Measurements from ENCODE around the gene FOS. TPM values are rescaled to one million over a fixed set of nuclear protein-coding genes. Genes with fewer than 3 reads are reported as not detected.

FOS gene
- total and polyA plus RNA-seq, 2 of the 13 experiments (the other 11 are each of a cell fraction or from before 2014, with no cell fraction given): 15.9 to 24.2 TPM

- no peaks in the 10 kb centered on the region for H3K79me2 ChIP-seq (ENCODE audit: insufficient read depth, low read length)
- TF ChIP-seq ZNF335 (CRISPR knock-in tag; IDR thresholded peaks at IDR 0.05) (no peak), NR2F2 (IDR thresholded peaks at IDR 0.05; ENCODE audit: borderline replicate concordance, low read depth) (no peak), AGO2 (optimal IDR thresholded peaks at IDR 0.05; ENCODE audit: low read depth, low read length) (no peak), STAT6 (CRISPR knock-in tag; IDR thresholded peaks at IDR 0.05; ENCODE audit: borderline replicate concordance) (no peak), ZNF646 (CRISPR knock-in tag; IDR thresholded peaks at IDR 0.05) (no peak), ZNF597 (CRISPR knock-in tag; IDR thresholded peaks at IDR 0.05) (no peak), ZNF777 (CRISPR knock-in tag; IDR thresholded peaks at IDR 0.05) (no peak), ZNF839 (CRISPR knock-in tag; IDR thresholded peaks at IDR 0.05; ENCODE audit: borderline replicate concordance) (no peak), ZNF337 (CRISPR knock-in tag; IDR thresholded peaks at IDR 0.05; ENCODE audit: borderline replicate concordance, low read depth) (no peak), ZNF430 (CRISPR knock-in tag; IDR thresholded peaks at IDR 0.05) (no peak), MAFF (IDR thresholded peaks at IDR 0.05; ENCODE audit: low read depth, low read length) (no peak), KDM6A (CRISPR knock-in tag; IDR thresholded peaks at IDR 0.05; ENCODE audit: low read depth) (no peak), SOX5 (CRISPR knock-in tag; IDR thresholded peaks at IDR 0.05; ENCODE audit: borderline replicate concordance) (no peak), RAD51 (IDR thresholded peaks at IDR 0.05; ENCODE audit: borderline replicate concordance) (no peak), CBX5 (CRISPR knock-in tag; IDR thresholded peaks at IDR 0.05; ENCODE audit: borderline replicate concordance) (no peak)
- ATAC-seq: no peak
- no TSS peak for BruUV-seq (replicated peaks)
- CTCF ChIA-PET (ENCODE audit: low intra/inter-chr PET ratio, low total read pairs): no interaction called here
- in situ Hi-C loops (cut with HindIII; ENCODE audit: extremely low pct_ligation_motif_present, low pct_unique_long_range_greater_than_20kb): no loop called here
- H3K4me1 ChIP-seq (ENCODE audit: insufficient read depth, low read length): peaks cover 22% of the 10 kb centered on the region
- FAIRE-seq: no peak
- H3K4me3 ChIP-seq (replicated peaks in 1 of 3; ENCODE audit: insufficient read depth in 1 of 3, low read depth in 2 of 3, low read length in 3 of 3): no peak overlapping the region
- no peak overlapping the region for H3K9ac ChIP-seq (ENCODE audit: insufficient read depth, low read depth, low read length)
- POLR2A ChIA-PET: no interaction called here
- peaks cover 1 to 31% of the 10 kb centered on the region in 2 experiments; a peak in 4 of 5 replicates for H3K27me3 ChIP-seq (ENCODE audit: control insufficient read depth in 1 of 2, insufficient read depth in 2 of 2, low read length in 2 of 2)
- no peaks in the 10 kb centered on the region for H4K20me1 ChIP-seq (ENCODE audit: insufficient read depth, low read length)
- H3K9me3 ChIP-seq (ENCODE audit: low read length): no peaks in the 10 kb centered on the region
- H3K36me3 ChIP-seq (replicated peaks in 1 of 2; ENCODE audit: control insufficient read depth in 1 of 2, insufficient read depth in 2 of 2, low read length in 2 of 2): no peaks in the 10 kb centered on the region
- no peak overlapping the region for H3K27ac ChIP-seq (ENCODE audit: extremely low read length, insufficient read depth, low read length)
- intact Hi-C loops (cut with micrococcal nuclease; ENCODE audit: unreplicated experiment): no loop called here
- H3K4me2 ChIP-seq (ENCODE audit: low read depth, low read length): no peak overlapping the region
- WGBS (ENCODE audit: low lambda C conversion rate): 39% methylated on average over 6 of the region's 6 CpGs
- H2AFZ ChIP-seq (ENCODE audit: low read length): no peak overlapping the region
- no peak for DNase-seq (ENCODE audit: low spot score)
Measured at GRCh38 chr14:75240781-75241180, 37.8 kb upstream of the FOS start.
